NCI-H510A (cell line): ENCODE measurements around the gene EBI3.
"Not testable (repeated sequence)": the region's sequence is repeated elsewhere in the genome, so short reads cannot be mapped to it uniquely, and the experiment has no call there.

Experiments used
- DNase-seq: peaks from one replicate; lab custom pipeline; 2025; lab: John Stamatoyannopoulos, UW

The EBI3 gene

DNA sequence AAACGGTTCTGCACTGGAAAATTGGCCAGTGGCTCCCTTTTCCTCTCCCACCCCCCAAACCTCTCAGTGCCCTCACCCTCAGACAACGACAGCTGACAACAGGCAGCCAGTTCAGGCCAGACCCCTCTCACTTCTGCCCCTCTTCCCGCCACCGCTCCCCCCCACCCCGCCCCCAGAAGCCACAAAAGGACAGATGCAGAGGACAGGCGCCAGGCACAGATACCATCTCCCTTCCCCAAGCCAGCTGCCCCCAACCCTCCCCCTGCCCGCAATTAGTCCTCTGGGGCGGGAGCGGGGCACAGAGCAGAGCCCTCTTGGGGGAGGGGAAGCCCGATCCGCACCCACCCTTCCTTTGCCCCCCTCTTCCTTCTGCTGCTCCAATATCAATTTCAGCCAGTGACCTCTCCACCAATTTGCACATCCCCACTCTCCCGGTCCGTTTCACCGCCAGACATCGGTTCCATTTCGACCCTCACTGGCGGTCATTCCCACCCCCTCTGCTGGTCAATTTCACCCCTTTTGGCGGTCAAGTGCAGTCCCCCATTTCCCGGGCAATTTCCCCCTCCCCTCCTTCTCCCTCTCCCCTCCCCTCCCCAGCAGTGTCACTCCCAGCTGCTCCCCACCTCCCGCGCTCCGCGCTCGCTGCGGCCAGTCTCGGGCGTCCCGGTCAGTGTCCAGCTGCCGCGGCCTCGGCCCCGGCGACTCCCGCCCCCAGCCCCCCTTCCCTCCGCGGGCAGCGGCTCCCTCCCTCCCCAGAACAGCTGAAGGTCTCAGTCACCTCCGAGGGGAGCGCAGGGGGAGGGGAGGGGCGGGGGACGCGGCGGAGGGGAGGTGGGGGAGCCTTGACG, 49.3 kb downstream of the EBI3 start, which contains the start of gene SHD:
TSS of gene SHD (plus strand) at position 848 of the 848 bp plus-strand sequence. CDS start 798 bp downstream, outside the sequence.
- DNase-seq = no peak

DNA sequence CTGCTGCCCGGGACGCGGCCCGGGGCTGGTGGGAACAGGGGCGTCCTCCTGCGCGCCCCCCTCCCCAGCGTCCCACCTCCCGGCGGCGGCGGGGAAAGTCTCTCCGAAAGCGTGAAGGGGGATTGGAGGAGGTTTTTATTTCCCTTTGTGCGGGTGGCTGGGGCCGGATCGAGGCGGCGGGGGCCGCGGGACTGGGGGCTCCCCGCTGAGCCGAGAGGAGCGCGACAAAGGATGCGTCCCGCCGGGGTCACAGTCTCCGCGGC, 49.9 kb downstream of the EBI3 start:
- DNase-seq = no peak

DNA sequence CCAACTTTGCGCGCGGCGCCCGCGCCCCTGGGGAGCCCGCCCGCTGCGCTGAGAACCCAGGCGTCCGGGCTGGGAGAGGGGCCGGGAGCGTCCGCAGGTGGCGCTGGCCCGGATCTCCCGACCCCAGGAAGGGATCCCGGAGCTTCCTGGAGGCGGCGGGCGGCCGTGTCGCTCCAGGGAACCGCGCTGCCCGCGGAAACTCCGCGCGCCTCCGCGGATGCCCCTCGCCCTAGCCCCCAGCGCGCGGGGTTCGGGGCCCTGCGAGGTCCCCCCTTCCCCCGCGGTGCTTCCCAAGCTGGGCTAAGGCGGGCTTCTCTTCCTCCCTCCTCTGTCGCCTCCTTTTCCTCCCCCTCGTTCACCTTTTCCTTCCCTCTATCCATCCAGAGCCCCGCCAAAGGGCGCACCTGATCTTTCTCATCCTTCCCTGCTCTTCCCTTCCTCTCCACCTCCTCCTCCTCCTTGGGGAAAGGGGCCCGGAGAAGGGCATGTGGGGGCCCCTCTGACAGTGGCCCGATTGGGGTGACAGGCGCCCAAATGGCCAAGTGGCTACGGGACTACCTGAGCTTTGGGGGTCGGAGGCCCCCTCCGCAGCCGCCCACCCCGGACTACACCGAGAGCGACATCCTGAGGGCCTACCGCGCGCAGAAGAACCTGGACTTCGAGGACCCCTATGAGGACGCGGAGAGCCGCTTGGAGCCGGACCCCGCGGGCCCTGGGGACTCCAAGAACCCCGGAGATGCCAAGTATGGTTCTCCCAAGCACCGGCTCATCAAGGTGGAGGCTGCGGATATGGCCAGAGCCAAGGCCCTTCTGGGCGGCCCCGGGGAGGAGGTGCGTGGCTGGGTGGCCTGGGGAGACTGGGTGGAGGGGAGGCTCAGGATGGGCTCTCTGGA, 50.5 kb downstream of the EBI3 start:
- no peak for DNase-seq

DNA sequence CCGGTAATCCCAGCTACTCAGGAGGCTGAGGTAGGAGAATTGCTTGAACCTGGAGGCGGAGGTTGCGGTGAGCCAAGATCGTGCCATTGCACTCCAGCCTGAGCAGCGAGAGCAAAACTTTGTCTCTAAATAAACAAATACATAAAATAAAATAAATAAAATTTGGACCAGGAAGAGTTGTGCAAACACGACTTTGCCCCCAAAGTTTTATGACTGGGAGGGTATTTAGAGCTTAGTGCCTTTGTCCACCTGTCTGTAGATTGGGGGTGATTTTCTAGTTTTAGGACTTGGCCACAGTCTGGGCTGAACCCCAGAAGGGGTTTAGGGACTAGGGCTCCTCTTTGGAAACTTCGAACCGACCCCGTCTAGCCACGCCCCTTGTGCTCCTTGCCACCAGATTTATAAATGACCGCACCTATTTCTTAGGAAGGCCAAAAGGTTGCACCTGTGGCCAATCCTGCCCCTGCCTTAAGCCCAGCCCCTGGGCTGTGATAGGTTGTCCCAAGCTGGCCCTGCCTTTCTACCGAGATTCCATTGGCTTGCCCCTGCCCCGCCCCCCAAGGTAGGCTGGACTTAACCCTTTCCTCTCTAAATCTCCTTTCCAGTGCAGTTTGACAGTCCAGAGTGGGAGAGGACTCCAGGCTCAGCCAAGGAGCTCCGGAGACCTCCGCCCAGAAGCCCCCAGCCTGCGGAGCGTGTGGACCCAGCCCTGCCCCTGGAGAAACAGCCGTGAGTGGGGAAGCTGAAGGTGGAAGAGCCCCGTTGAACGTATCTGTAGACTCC, 55.0 kb downstream of the EBI3 start:
- no peak for DNase-seq

DNA sequence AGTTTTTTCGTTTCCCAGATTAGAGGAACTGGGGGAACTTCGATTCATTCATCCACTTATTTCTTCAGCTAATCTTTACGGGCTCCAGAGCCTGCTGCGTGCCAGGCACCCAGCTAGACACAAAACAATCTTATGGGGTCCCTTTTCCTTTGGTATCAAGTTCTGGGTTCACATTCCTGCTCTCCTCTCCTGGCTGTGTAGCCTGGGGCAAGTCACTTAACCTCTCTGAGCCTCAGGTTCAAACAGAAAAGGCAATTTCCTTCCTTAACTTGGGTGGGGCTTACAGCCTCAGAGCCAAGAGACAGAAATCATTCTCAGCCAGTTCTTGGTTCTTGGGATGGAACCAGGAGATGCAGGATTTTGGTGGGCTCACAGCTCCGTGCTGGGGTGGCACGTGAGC, 55.7 kb downstream of the EBI3 start:
- DNase-seq = no peak

DNA sequence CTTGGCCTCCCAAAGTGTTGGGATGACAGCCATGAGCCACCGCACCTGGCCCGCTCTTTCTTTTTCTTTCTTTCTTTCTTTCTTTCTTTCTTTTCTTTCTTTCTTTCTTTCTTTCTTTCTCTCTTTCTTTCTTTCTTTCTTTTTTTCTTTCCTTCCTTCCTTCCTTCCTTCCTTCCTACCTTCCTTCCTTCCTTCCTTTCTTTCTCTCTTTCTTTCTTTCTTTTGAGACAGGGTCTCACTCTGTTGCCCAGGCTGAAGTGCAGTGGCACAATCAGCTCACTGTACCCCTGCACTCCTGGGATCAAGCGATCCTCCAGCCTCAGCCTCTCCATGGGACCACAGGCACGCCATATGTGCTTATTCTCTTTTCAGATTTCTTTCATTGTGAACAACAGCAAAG, 56.8 kb downstream of the EBI3 start:
- DNase-seq = not testable (repeated sequence)
